Stimulated activated CD4-positive, alpha-beta T cell treated with anti-CD3 and anti-CD28 coated beads, Interleukin-4, amount 100 ng/mL, for 48 hours (primary cell): ENCODE results near the gene TTC33.

Experiments
- DNase-seq, 2 donors: peaks; one replicate each; pipeline ENCODE4 v3.0.0-alpha.2; 2020; ENCODE audit warnings: low read depth in 2 of 2

Gene TTC33

GRCh38 chr5:40521108-40521785 lies 234.5 kb downstream of the TTC33 start:
- no peak for DNase-seq

- peak in 1 of 2 donors; percentile 13 for DNase-seq
Observed at GRCh38 chr5:40518485-40518917, 237.3 kb downstream of the TTC33 start.

GRCh38 chr5:40515476-40515875 lies 240.3 kb downstream of the TTC33 start:
- DNase-seq = no peak

GRCh38 chr5:40514976-40515375 lies 240.8 kb downstream of the TTC33 start:
- DNase-seq = no peak

- no peak for DNase-seq
Observed at GRCh38 chr5:40511801-40512200, 244.0 kb downstream of the TTC33 start.

GRCh38 chr5:40507095-40507494 lies 248.7 kb downstream of the TTC33 start:
- no peak for DNase-seq

- no peak for DNase-seq
Observed at GRCh38 chr5:40505031-40505430, 250.7 kb downstream of the TTC33 start.

- no peak for DNase-seq
Observed at GRCh38 chr5:40503439-40503838, 252.3 kb downstream of the TTC33 start.

GRCh38 chr5:40502736-40503135 lies 253.0 kb downstream of the TTC33 start:
- DNase-seq = no peak

- no peak for DNase-seq
Observed at GRCh38 chr5:40501711-40502444, 253.9 kb downstream of the TTC33 start.

- no peak for DNase-seq
Observed at GRCh38 chr5:40499518-40500273, 256.1 kb downstream of the TTC33 start.

GRCh38 chr5:40499007-40499406 lies 256.8 kb downstream of the TTC33 start:
- no peak for DNase-seq

GRCh38 chr5:40497573-40497972 lies 258.2 kb downstream of the TTC33 start:
- no peak for DNase-seq

GRCh38 chr5:40495237-40495635 lies 260.5 kb downstream of the TTC33 start:
- no peak for DNase-seq

- no peak for DNase-seq
Observed at GRCh38 chr5:40494631-40495236, 261.0 kb downstream of the TTC33 start.

GRCh38 chr5:40492056-40492455 lies 263.7 kb downstream of the TTC33 start:
- no peak for DNase-seq

GRCh38 chr5:40491644-40492043 lies 264.1 kb downstream of the TTC33 start:
- no peak for DNase-seq

GRCh38 chr5:40490464-40491111 lies 265.2 kb downstream of the TTC33 start:
- no peak for DNase-seq

- no peak for DNase-seq
Observed at GRCh38 chr5:40489421-40489820, 266.3 kb downstream of the TTC33 start.

GRCh38 chr5:40486437-40487275 lies 269.1 kb downstream of the TTC33 start:
- DNase-seq = peak; percentile 25 to 47
